Stimulated activated CD4-positive, alpha-beta T cell treated with anti-CD3 and anti-CD28 coated beads, Interleukin-1b, Interleukin-23, amount 100 ng/mL, for 4 hours (primary cell): ENCODE data around the gene MSMP.

Experiments
- DNase-seq, 2 donors: peaks; one replicate each; pipeline ENCODE4 v3.0.0-alpha.2; 2020; ENCODE audit warnings: low read depth in 2 of 2

MSMP gene

DNA sequence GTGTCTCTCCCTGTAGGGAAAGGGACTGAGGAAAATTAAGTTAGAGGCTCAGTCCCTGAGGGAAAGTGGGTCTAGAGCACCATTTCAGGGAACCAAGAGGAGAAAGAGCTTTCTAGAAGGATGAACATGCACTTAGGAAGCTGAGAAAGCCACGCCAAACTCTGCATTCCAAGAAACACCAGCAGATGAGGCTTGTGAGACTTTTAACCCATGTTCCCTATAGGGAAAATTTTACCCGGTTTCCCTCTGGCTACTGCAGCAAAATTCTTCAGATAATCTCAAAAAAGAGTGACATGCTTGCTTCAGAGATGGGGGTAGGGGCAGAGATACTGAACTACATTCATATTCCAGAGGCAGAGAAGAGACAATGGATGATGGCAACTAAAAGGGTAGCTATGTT lies 30.6 kb downstream of the MSMP start:
- DNase-seq = no peak

DNA sequence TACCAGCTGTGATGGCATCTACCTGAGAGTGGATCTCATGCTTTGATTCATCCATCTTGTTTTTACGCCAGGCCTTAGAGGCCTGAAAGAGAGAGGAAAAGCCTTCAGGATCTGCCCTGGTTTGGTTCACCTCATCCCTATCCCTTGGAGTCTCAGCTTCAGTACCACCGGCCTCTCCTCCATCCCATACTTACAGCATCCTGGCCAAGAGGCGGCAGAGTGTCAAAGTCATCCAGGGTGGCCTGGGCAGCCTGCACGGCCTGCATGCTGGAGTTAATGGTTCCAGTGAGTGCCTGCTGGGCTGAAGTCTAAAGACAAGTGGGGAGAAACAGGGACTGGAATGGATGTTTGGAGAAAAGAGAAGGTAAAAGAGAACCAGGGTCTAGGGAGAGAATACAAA lies 34.5 kb downstream of the MSMP start:
- DNase-seq = no peak

DNA sequence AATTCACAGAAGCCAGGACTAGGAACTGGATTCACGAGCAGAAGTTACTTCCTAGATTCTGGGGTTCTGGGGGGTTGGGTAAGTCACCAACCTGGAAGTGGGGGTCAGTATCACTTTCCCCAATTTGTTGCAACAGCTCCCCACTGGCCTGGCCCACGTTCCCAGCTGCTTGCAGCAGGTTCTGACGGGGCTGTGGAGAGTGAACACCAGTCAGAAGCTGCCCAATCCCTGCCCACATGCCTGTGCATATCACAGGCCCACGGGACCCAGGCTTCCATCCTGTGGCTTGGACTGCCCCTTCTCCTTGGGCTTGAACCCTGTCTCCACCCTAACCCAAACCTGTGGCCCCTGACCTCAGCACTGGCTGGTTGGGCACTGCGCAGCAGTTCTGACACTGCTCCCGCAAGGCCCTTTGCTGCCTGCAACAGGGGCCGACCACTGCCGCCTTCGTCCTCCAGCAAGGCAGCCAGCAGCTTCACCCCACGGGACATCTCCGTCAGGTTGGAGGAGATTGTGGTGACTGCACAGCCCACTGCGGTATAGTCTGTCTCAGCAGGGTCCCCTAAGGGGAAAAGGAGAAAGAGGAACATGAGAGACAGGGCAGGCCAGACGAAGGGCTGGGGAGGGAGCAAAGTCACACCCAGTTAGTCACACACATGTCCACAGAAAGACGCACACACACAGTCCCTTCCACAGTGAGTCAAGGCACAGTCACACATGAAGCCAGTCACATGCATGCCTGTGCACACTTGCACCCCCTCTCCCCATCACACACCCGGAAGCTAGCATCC lies 35.2 kb downstream of the MSMP start:
- no peak for DNase-seq

DNA sequence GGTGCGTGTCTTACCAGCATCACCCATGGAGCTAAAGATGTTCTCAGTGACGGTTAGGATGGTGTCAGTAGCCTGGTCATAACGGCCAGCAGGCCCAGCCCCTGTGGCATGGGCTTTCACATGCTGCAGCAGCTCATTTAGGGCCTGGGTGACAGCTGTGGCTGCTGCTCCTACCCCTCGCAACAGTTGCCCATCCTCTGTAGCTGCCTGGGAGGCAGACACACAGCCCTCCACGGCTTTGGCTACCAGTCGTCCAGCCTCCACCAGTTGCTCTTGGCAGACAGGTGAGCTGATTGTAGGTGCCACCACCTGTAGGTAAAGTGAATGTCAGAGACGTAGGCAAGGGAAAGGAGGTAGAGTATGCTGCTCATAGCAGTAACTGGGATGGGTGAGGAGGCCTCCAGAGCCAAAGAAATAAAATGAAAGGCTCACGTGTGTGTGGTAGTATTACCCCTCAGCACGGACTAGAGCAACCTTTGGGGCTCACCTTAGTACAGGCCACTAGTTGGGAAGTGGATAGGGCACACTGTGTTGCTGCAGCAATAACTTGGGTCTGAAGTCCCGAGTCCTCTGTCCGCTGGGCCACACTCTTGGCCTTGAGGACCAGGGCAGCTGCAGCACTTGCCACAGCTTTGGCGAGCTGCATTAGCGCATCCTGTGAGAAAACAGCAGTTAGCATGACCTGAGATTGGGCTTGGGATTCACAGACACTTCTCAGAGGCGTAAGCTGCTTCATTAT lies 36.8 kb downstream of the MSMP start:
- DNase-seq = no peak

DNA sequence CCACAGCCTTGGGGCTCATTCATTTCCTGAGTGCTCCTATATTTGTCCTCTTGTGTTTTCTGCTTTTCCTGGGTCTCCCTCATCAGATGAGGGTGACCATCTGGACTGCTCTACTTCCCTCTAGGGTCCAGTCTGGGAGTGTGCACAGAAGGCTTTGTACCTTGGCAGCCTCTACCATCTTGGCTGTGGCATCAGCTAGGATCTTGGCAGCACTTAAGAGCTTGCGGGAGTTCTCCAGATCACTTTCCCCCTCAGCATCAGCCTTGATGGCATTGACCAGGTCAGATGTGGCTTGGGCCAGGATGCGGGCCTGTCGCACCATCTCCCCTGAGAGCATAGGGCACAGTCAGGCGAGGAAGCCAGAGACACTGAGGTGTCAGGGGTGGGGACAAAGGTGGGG lies 37.8 kb downstream of the MSMP start:
- no peak for DNase-seq

DNA sequence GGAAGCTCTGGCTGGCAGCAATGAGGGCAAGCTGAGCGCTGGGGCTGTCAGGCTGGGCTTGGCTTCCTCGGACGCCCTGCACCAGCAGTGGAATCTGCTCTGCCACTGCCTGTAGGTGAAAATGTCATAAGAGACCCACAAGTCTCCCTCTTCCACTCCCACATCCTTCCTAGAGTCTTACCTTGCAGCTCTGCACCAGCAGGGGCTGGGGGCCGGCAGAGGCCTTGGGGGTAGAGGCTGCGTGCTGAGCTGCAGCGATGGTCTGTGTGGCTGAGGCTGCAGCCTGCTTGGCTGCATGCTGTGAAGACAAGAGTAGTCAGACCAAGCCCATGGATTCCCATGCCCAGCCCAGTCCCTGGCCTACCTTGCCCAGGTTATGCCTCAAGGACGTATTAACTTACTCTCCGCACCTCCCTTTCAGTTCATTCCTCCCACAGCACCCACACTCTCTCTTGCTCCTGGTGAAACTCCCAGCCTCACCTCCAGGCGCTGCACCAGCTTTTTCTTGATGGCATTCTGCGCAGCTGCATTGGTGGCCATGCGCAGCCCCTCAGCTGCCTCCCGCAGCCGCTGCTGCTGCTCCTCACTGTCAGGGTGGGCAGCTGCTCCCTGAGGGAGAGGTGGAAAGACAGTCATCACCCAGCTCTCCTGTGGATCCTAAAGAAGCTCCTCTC lies 39.4 kb downstream of the MSMP start:
- no peak for DNase-seq

DNA sequence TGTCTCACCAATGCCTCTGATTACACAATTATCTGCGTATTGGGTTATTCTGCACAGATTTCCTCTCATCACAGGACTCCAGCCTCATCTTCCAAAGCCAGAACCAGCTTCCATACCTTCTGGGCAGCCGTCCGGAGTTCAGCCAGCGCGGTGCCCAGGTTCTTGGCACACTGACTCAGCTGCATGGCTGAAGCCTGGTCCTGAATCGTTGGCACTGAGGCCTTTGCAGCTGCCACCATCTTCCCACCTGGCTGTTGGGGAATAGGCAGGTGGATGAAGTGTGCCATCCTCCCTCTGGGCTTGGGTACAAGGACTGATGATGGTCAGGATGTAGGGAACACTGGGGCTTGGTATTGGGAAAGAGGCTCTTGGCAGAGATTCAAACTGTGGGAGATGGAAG lies 40.0 kb downstream of the MSMP start:
- DNase-seq = no peak

DNA sequence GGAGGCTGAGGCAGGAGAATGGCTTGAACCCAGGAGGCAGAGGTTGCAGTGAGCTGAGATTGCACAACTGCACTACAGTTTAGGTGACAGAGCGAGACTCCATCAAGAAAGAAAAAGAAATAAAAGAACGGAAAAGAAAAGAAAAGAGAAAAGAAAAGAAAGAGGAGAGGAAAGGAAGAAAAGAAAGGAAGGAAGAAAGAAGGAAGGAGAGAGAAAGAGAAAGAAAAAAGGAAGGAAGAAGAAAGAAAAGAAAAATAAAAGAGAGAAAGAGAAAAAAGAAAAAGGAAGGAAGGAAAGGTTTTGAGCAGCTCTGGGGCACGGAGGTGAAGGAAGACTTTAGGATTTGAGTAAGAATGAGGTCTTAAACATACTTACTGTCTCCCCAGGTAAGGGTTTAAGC lies 40.5 kb downstream of the MSMP start:
- no peak for DNase-seq

DNA sequence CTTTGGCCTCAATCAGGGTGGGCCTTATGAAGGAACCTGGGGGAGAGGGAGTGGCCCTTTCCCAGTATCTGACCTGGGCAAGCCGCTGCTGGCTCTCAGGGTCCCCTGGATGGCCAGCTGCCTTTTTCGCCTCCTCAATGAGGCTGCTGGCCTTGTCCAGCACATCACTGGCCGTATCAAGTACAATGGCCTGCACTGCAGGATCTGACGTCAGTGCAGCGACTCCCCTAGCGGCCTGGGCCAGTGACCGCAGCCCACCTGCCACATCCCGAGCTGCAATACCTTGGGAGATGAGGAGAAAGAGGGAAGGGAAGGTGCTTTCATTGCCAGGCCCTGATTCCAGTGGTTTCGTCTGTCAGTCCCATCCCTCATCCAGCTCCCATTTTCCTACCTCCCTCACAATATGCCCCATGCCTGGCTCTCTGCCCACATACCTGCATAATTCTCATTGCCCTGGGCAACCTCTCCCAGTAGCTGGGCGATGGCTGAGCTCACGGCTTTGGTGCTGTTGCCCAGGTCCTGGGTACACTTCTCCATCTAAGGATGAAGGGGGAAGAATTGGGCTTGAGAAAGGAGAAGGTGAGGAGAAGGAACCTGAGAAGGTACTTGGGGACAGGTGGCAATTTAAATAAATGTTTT lies 41.2 kb downstream of the MSMP start:
- no peak for DNase-seq

DNA sequence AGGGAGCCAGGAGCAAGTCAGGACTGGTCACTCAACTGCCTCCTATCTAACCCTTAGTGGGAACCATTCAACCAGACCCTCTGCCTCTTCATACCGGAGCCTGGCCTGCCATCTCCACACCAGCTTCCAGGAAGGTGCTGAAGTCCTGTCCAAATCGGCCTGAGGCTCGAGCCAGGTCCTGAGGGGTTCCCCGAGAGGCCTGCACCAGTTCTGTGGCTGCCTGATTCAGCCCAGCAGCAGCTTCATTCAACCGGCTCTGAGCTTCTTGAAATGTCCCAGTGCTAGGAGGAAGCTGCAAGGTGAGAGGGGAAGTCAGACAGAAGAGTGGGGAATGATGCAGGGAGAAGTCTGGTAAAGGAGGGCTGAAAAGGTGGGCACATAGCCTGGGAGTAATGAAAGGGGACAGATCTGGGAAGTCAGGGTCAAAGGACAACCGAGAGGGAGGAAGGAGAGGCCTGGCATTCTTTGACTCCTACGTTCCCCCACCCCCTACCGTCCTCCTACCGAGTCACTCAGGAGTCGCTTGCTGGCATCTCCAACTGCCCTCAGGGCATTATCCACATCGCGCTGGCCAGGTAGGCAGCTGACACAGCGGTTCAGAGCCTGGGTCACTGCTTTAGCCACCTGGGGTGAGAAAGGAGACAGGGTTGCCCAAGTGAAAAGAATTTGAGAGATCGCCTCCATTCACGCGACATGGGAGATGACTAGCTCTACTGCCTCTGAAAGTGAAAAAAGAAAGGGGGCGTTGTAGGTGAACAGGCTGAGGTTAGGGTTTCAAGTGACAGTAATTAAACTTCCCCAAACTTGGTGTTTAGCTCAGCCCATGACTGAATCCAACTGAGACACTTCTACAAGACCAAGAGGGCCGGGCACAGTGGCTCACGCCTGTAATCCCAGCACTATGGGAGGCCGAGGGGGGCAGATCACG lies 42.3 kb downstream of the MSMP start:
- no peak for DNase-seq

DNA sequence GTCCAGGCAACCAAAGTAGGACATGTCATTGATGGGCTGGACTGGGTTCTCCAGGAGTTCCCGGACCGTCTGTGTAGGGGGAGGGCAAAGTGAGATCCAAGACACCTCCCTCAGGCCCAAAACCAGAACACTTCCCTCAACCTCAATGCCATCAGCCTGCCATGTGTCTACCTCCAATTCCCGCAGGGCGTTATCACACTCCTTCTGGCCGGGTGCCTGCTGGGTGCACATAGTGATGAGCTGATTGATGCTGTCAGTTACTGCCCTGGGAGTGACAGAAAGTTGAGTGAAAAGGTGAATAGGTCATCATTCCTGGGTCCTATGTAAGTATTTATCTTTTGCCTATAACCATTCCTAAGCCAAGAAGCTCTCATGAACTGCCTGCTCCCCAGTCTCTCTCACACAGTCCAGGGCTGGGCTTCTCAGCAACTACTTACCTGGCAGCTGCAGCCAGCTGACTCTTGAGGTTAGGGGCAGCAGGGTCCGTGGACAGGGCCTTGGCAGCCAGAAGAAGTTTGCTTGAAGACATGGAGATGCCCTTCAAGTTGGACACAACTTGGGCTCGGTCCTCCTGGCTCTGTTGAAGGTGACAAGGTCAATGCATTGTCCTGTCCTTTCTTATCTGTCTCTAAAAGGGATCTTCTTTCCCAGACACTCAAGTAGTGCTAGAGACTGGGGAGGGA lies 43.1 kb downstream of the MSMP start:
- no peak for DNase-seq

DNA sequence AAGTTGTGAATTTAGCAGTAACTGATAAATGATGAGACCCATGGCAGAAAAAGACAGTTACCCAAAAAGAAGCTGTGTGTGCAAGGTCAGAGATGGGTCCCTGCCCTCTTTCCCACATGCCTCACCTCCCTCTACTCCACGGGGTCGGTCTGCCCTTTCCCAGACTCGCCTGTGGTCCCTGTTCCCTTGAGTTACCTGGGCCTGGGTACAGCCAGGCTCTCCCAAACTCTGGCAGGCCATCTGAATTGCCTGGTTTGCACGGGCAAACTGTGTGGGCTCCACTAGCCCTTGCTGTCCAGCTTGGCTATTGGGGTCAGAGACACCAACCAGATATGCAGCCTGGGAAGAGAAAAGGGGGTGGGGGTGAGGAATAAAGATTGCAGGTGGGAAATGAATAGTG lies 45.9 kb downstream of the MSMP start:
- no peak for DNase-seq

DNA sequence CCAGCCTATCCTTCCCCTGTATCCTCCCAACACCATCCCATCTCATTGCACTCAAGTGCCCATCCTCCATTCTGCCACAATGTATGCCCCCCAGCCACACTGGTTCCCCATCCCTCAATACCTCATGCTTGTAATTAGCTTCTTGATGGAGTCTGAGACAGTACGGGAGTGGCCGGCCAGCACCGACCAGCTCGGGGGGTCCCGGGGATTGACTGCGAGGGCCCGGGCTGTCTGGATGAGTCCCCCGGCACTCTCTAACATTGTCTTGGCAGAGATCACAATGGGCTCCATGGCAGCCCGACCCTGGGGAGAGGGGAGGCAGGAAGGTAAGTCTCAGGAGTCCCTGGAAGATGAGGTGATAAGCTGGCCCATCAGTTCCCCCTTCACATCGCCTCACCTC lies 47.1 kb downstream of the MSMP start:
- no peak for DNase-seq

DNA sequence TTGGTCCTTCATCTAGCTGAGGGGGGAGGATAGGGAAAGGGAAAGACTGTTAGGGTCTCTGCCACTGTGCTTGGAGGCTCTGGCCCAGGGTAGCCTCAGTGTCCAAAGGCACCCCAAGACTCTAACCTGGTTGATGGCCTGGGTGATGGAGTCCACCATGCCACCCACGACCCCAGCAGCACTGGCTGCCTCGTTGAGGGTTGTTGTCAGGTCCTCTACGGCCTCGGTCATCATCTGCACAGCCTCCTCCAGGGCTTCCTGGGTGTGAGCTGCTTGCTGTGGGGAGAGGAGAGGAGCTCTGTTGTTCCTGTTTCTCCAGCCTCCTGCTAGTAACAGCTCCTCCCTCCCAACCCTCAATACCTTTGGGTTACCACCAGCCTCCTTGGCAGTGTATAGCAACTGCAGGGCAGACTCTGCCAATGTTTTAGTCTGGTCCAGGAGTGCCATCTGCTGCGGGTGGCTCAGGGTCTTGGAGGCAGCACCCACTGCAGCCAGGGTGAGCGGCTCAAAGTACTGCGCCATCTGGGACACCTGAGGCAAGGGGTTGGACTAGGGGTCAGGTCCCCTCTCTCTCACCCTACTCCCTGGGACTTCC lies 48.1 kb downstream of the MSMP start:
- no peak for DNase-seq

DNA sequence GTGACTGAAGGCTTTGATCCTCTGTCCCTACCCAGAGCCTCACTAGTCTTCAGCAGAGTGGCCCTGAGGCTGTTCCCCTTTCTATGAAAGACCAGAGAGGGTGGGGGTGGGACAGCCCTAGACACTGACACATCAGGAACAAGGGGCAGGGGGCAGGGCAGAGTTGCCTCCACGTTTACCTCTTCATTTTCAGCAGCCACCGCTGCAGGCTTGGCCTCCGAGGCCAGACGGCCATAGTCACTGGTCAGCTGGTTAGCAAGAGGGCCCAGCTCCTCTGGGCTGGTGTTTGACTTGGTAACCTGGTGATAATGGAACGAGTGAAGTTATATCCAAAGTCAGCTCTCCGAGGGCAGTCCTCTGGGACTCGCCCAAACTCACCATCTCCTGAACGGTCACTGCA lies 48.7 kb downstream of the MSMP start:
- DNase-seq = no peak

DNA sequence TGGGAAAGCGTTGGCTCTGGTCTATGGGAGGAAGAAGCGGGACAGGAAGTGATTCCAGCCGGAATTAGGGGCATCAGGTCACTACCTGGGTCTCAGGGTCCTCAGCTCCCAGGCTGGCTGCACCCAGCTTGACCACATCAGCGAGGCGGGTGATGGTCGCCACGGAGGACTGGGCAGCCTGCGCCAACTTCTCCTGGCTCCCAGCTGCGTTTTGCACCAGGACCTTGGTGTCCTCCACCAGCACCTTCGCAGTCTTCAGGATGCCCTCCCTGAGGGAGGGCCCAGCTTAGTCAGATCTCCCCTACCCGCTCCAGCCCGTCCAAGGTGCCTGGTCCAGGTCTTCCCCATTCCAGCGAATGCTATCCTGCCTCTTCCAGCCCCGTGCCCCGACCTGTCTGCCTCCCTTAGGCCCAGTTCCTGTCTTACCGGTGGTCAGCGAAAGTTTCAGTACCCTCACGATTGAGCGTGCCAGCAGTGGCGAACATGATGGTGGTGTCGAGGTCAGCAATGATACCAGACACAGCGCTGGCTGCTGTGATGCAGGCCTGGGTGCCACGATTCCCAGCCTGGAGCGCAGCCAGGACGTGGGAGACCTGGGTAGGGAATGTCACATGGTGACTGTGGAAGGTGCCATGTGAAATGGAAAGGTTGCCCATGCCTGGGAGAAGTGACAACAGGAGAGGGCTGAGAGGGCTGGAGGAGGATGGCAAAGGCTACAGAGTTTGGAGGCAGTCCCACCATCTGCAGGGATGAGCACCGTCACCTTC lies 50.0 kb downstream of the MSMP start:
- no peak for DNase-seq
